ENCODE results near the gene PLCH2. TPM values are rescaled to one million over a fixed set of nuclear protein-coding genes. Genes with fewer than 3 reads are reported as not detected.

The PLCH2 gene
- total and polyA plus RNA-seq, 2 donors (not counting 3 experiments of a cell fraction or from before 2014, with no cell fraction given) = 0.19 to 0.31 TPM

GRCh38 chr1:2441746-2442145 lies 34.3 kb upstream of the PLCH2 start:
- Histone ChIP-seq H3K9ac (replicated peaks; ENCODE audit: extremely low read depth, insufficient read depth, low read length) (no peak overlapping the region), H3K79me2 (ENCODE audit: control insufficient read depth, insufficient read depth, low read length) (no peaks in the 10 kb centered on the region), H3K9me1 (replicated peaks; ENCODE audit: control insufficient read depth, extremely low read depth, insufficient read depth, low read length) (no peaks in the 10 kb centered on the region), H3K27ac (ENCODE audit: insufficient read depth, low read depth, low read length) (no peak overlapping the region), H3K36me3 (ENCODE audit: control insufficient read depth in 2 of 2, extremely low read depth in 1 of 2, insufficient read depth in 2 of 2, low read length in 2 of 2) (no peaks in the 10 kb centered on the region), H3K9me3 (replicated peaks; ENCODE audit: control insufficient read depth, insufficient read depth, low read length) (no peaks in the 10 kb centered on the region), H4K20me1 (replicated peaks; ENCODE audit: control insufficient read depth, extremely low read depth, insufficient read depth, low read length) (no peaks in the 10 kb centered on the region), H3K4me2 (ENCODE audit: insufficient read depth, low read length) (no peak overlapping the region), H3K4me3 (replicated peaks in 1 of 3; ENCODE audit: insufficient read depth in 1 of 3, low read depth in 1 of 3, low read length in 3 of 3) (no peak overlapping the region), H2AFZ (ENCODE audit: low read depth, low read length) (no peak overlapping the region), H3K4me1 (ENCODE audit: control insufficient read depth, extremely low read depth, insufficient read depth, low read length) (peaks cover 4% of the 10 kb centered on the region), H3K27me3 (ENCODE audit: control insufficient read depth in 2 of 2, insufficient read depth in 2 of 2, low read length in 2 of 2) (peaks cover 6 to 13% of the 10 kb centered on the region in 2 experiments)
- FAIRE-seq = no peak
- ChIA-PET CTCF (no interaction called here), POLR2A (no interaction called here)
- intact Hi-C loops (cut with micrococcal nuclease) (loop anchor here (2.0 kb wide), 1 partner anchor 105 kb away; no protein-coding TSS in a partner anchor), dilution Hi-C loops (cut with MboI; ENCODE audit: extremely low pct_ligation_motif_present, low sequenced_read_pairs) (no loop called here)
- no peak for DNase-seq (ENCODE audit: low read depth, low spot score)
- BruUV-seq (replicated peaks) = no TSS peak
- TF ChIP-seq CTCF (IDR thresholded peaks at IDR 0.05; ENCODE audit: extremely low read depth in 1 of 2, insufficient read depth in 1 of 2, low read depth in 1 of 2, low read length in 2 of 2) (no peak), POLR2AphosphoS5 (IDR thresholded peaks at IDR 0.05; ENCODE audit: insufficient read depth, low read depth, low read length) (no peak), GATA2 (IDR thresholded peaks at IDR 0.05; ENCODE audit: insufficient read depth, insufficient read length, low read depth, low read length) (no peak), JUN (IDR thresholded peaks at IDR 0.05; ENCODE audit: borderline replicate concordance, insufficient read depth, insufficient read length, low read depth) (no peak), MAX (IDR thresholded peaks at IDR 0.05; ENCODE audit: insufficient read depth, insufficient read length) (no peak), EZH2 (IDR thresholded peaks at IDR 0.05; ENCODE audit: borderline replicate concordance, low read depth, low read length, severe bottlenecking) (no peak)

Data from endothelial cell of umbilical vein (primary cell).